Aorta (tissue), 5 donors: ENCODE measurements around the gene TMEM253. TPM values are rescaled to one million over a fixed set of nuclear protein-coding genes. Genes with fewer than 3 reads are reported as not detected.
A peak's percentile ranks its signal among the peaks of the same experiment; 100 is the strongest.

Source experiments
- ATAC-seq: fragments of 200-7000 bp; cut with Tn5 transposase; one replicate; pipeline ENCODE4 v1.9.1; 2022; ENCODE audit warnings: moderate library complexity; ENCODE audit not compliant: low FRiP score
- DNase-seq, 2 donors: peaks; one replicate each; pipeline ENCODE4 v3.0.0-alpha.2; 2020
- H3K27ac ChIP-seq, 2 donors: one replicate each; pipeline ENCODE4 v1.5.1; 2013; ENCODE audit warnings: low read length in 2 of 2, mild to moderate bottlenecking in 2 of 2, moderate library complexity in 2 of 2, control low read depth in 1 of 2, inconsistent platforms in 1 of 2, low read depth in 1 of 2
- H3K27me3 ChIP-seq, 2 donors: one replicate each; pipeline ENCODE4 v1.6.1; 2013; ENCODE audit warnings: control low read depth in 1 of 2, low read length in 1 of 2, mild to moderate bottlenecking in 1 of 2, moderate library complexity in 1 of 2; ENCODE audit not compliant: insufficient read depth in 2 of 2, control insufficient read depth in 1 of 2
- H3K36me3 ChIP-seq, 2 donors: one replicate each; pipeline ENCODE4 v1.6.1; 2013; ENCODE audit warnings: control low read depth in 1 of 2, low read length in 1 of 2, mild to moderate bottlenecking in 1 of 2; ENCODE audit not compliant: insufficient read depth in 2 of 2, control insufficient read depth in 1 of 2
- H3K4me1 ChIP-seq, 2 donors: one replicate each; pipeline ENCODE4 v1.6.1; 2013; ENCODE audit warnings: low read length in 2 of 2, control low read depth in 1 of 2, mild to moderate bottlenecking in 1 of 2, moderate library complexity in 1 of 2; ENCODE audit not compliant: insufficient read depth in 2 of 2, control insufficient read depth in 1 of 2
- H3K4me3 ChIP-seq, 2 donors: one replicate each; pipeline ENCODE4 v1.5.1; 2013; ENCODE audit warnings: low read length in 2 of 2, control low read depth in 1 of 2, mild to moderate bottlenecking in 1 of 2
- H3K9me3 ChIP-seq: one replicate; pipeline ENCODE4 v1.6.1; 2013; ENCODE audit warnings: mild to moderate bottlenecking, low read length; ENCODE audit not compliant: control insufficient read depth
- WGBS, 2 donors: extraction: QIAGEN DNeasy Blood & Tissue Kit; methylation state at CpG; one replicate each; pipeline ENCODE4 v1.1.7; 2013; 5-methylcytosine and 5-hydroxymethylcytosine counted together
- intact Hi-C, 2 donors: fragments of 100-400 bp; cut with DNase I; formaldehyde crosslinking; loops; one replicate each; pipeline versions ENCODE4 v1.14.2 to v1.15.0; 2022
- polyA plus RNA-seq, 2 donors: library from polyadenylated mRNA; stranded (reverse); fragments of 200-250 nt; gene quantifications; one replicate each; pipeline ENCODE4 v1.2.3, GENCODE V29; 2013
- total RNA-seq, 2 donors: library from RNA; stranded (reverse); fragmentation: NEBNext Ultra II Directional; extraction: Animal tissue kit (Norgen Biotek cat#: 25700); gene quantifications; one replicate each; pipeline ENCODE4 v1.2.1, GENCODE V29; 2021
- donor health status: healthy with polysubstance abuse.
- donor health status: Bipolar disorder and iron deficiency.
- donor health status: DM: no; HTN: no; CAD: no.
- donor health status: DM: no; HTN: no; CAD: no.
- donor health status: DM: yes; HTN: yes; CAD: no.

TMEM253 gene
- total and polyA plus RNA-seq, 4 donors: 0.64 to 6.4 TPM; not detected in 2

- Histone ChIP-seq H3K27ac (peak overlapping the region; percentile 58 to 96), H3K4me3 (peak overlapping the region; percentile 23 to 75), H3K36me3 (no peaks in the 10 kb centered on the region), H3K27me3 (no peaks in the 10 kb centered on the region), H3K9me3 (no peaks in the 10 kb centered on the region), H3K4me1 (no peaks in the 10 kb centered on the region)
- WGBS, 2 donors: 4% methylated on average over 8 of the region's 8 CpGs
- intact Hi-C loops: loop anchor here (1.0 to 5.0 kb wide), 2 partner anchors 34 to 87 kb away; partner anchors contain the start of gene ARHGEF40 (in 1 of the 2)
- DNase-seq (peak; percentile 84 to 88), ATAC-seq (peak; percentile 91)
These were observed 3.7 kb downstream of the TMEM253 start for GRCh38 chr14:21104448-21105060.

- Histone ChIP-seq H3K4me1 (no peaks in the 10 kb centered on the region), H3K27me3 (no peaks in the 10 kb centered on the region), H3K27ac (no peak overlapping the region), H3K4me3 (no peak overlapping the region), H3K36me3 (no peaks in the 10 kb centered on the region), H3K9me3 (no peaks in the 10 kb centered on the region)
- intact Hi-C loops: loop anchor here (5.0 kb wide), 1 partner anchor 88 kb away; no protein-coding TSS in a partner anchor
- DNase-seq: no peak
- 80 to 81% methylated on average over 8 of the region's 8 CpGs for WGBS, 2 donors
- ATAC-seq: no peak
These were observed 4.2 kb downstream of the TMEM253 start for GRCh38 chr14:21105095-21105494.

GRCh38 chr14:21106176-21106497 is 5.3 kb downstream of the TMEM253 start:
- intact Hi-C loops: loop anchor here (2.0 to 5.0 kb wide), 2 partner anchors 37 to 89 kb away; no protein-coding TSS in a partner anchor
- Histone ChIP-seq H3K4me1 (no peaks in the 10 kb centered on the region), H3K27ac (no peak overlapping the region), H3K36me3 (no peaks in the 10 kb centered on the region), H3K9me3 (no peaks in the 10 kb centered on the region), H3K4me3 (no peak overlapping the region), H3K27me3 (no peaks in the 10 kb centered on the region)
- no peak for DNase-seq
- ATAC-seq: no peak
- 56 to 61% methylated on average over 4 of the region's 4 CpGs for WGBS, 2 donors

GRCh38 chr14:21106498-21107282 is 5.8 kb downstream of the TMEM253 start:
- ATAC-seq: peak; percentile 31
- WGBS, 2 donors: 13 to 14% methylated on average over 11 of the region's 11 CpGs
- peak; percentile 88 to 92 for DNase-seq
- Histone ChIP-seq H3K9me3 (no peaks in the 10 kb centered on the region), H3K36me3 (no peaks in the 10 kb centered on the region), H3K27me3 (no peaks in the 10 kb centered on the region), H3K4me3 (no peak overlapping the region), H3K27ac (no peak overlapping the region), H3K4me1 (no peaks in the 10 kb centered on the region)
- intact Hi-C loops: loop anchor here (2.0 to 5.0 kb wide), 2 partner anchors 38 to 89 kb away; no protein-coding TSS in a partner anchor

GRCh38 chr14:21107283-21107800 is 6.5 kb downstream of the TMEM253 start:
- WGBS, 2 donors: 38 to 40% methylated on average over 5 of the region's 5 CpGs
- Histone ChIP-seq H3K27me3 (no peaks in the 10 kb centered on the region), H3K27ac (no peak overlapping the region), H3K36me3 (no peaks in the 10 kb centered on the region), H3K4me3 (no peak overlapping the region), H3K9me3 (no peaks in the 10 kb centered on the region), H3K4me1 (no peaks in the 10 kb centered on the region)
- intact Hi-C loops: loop anchor here (2.0 to 5.0 kb wide), 2 partner anchors 39 to 90 kb away; no protein-coding TSS in a partner anchor
- ATAC-seq (no peak), DNase-seq (no peak)

GRCh38 chr14:21108791-21109190 is 7.9 kb downstream of the TMEM253 start:
- WGBS, 2 donors: 95 to 96% methylated on average over 4 of the region's 4 CpGs
- no peaks in the 10 kb centered on the region for H3K36me3 ChIP-seq
- no peaks in the 10 kb centered on the region for H3K9me3 ChIP-seq
- DNase-seq (no peak), ATAC-seq (no peak)
- H3K4me3 ChIP-seq: no peak overlapping the region
- no peaks in the 10 kb centered on the region for H3K4me1 ChIP-seq
- intact Hi-C loops: loop anchor here (5.0 kb wide), 1 partner anchor 91 kb away; no protein-coding TSS in a partner anchor
- H3K27me3 ChIP-seq: no peaks in the 10 kb centered on the region
- H3K27ac ChIP-seq: no peak overlapping the region

- no peak for DNase-seq
- 81 to 83% methylated on average over 6 of the region's 6 CpGs for WGBS, 2 donors
- Histone ChIP-seq H3K4me3 (no peak overlapping the region), H3K9me3 (no peaks in the 10 kb centered on the region), H3K27ac (no peak overlapping the region), H3K4me1 (no peaks in the 10 kb centered on the region), H3K36me3 (no peaks in the 10 kb centered on the region), H3K27me3 (no peaks in the 10 kb centered on the region)
- no peak for ATAC-seq
- intact Hi-C loops: loop anchor here (5.0 kb wide), 1 partner anchor 92 kb away; no protein-coding TSS in a partner anchor
These were observed 8.7 kb downstream of the TMEM253 start for GRCh38 chr14:21109377-21110138.

GRCh38 chr14:21112255-21112654 is 11.4 kb downstream of the TMEM253 start:
- Histone ChIP-seq H3K9me3 (no peaks in the 10 kb centered on the region), H3K4me1 (no peaks in the 10 kb centered on the region), H3K4me3 (no peak overlapping the region), H3K27ac (no peak overlapping the region), H3K27me3 (no peaks in the 10 kb centered on the region), H3K36me3 (no peaks in the 10 kb centered on the region)
- no peak for DNase-seq
- no peak for ATAC-seq
- WGBS, 2 donors: 75 to 78% methylated on average over 4 of the region's 4 CpGs
- intact Hi-C loops: no loop called here
